A549 (cell line): ENCODE measurements around the gene ADAMTS16.

ENCODE experiments used
- EP300 ChIP-seq, 2 experiments: fragments of >200 bp; sonication (Bioruptor Twin); formaldehyde crosslinking; IDR thresholded peaks; 2 replicates in 1 of 2; 3 replicates in 1 of 2; pipeline ENCODE4 v1.6.1; 2016 to 2017
- MAFK ChIP-seq: fragments of 450-650 bp; IDR thresholded peaks from 2 replicates; pipeline ENCODE4 v1.6.1; 2014; ENCODE audit not compliant: partially characterized antibody
- MAZ ChIP-seq: fragments of 150-350 bp; IDR thresholded peaks from 2 replicates; pipeline ENCODE4 v1.6.1; 2014; ENCODE audit warnings: antibody characterized with exemption, low read depth, low read length, borderline replicate concordance
- MYC ChIP-seq: IDR thresholded peaks from 2 replicates; pipeline ENCODE4 v1.6.1; 2012; ENCODE audit warnings: mild to moderate bottlenecking, inconsistent platforms, low read length, improper control_type of control experiment, borderline replicate concordance
- POLR2A ChIP-seq: IDR thresholded peaks from 2 replicates; pipeline ENCODE4 v1.6.1; 2012; ENCODE audit warnings: mild to moderate bottlenecking, low read length
- POLR2AphosphoS2 ChIP-seq: conservative IDR thresholded peaks from 2 replicates; pipeline ENCODE4 v1.6.1; 2012; ENCODE audit warnings: low read length, improper control_type of control experiment, inconsistent platforms
- SREBF2 ChIP-seq: fragments of 450-650 bp; IDR thresholded peaks from 2 replicates; pipeline ENCODE4 v1.6.1; 2014; ENCODE audit warnings: mild to moderate bottlenecking, moderate library complexity
- ZFP36 ChIP-seq: fragments of 450-650 bp; IDR thresholded peaks from 2 replicates; pipeline ENCODE4 v1.6.1; 2014; ENCODE audit warnings: borderline replicate concordance; ENCODE audit not compliant: partially characterized antibody
- TF ChIP-seq, protein P1 (sequence below): fragments of >200 bp; sonication (Bioruptor Twin); formaldehyde crosslinking; IDR thresholded peaks from 3 replicates; pipeline ENCODE4 v1.5.1; 2016
- TF ChIP-seq, protein P2 (sequence below): IDR thresholded peaks from 2 replicates; pipeline ENCODE4 v1.6.1; 2012; ENCODE audit warnings: low read depth, borderline replicate concordance
- TF ChIP-seq, protein P3 (sequence below): fragments of 200-600 bp; sonication (generic); IDR thresholded peaks from 2 replicates; pipeline ENCODE4 v1.6.1; 2016; ENCODE audit warnings: antibody characterized with exemption, mild to moderate bottlenecking, moderate library complexity

DNA sequence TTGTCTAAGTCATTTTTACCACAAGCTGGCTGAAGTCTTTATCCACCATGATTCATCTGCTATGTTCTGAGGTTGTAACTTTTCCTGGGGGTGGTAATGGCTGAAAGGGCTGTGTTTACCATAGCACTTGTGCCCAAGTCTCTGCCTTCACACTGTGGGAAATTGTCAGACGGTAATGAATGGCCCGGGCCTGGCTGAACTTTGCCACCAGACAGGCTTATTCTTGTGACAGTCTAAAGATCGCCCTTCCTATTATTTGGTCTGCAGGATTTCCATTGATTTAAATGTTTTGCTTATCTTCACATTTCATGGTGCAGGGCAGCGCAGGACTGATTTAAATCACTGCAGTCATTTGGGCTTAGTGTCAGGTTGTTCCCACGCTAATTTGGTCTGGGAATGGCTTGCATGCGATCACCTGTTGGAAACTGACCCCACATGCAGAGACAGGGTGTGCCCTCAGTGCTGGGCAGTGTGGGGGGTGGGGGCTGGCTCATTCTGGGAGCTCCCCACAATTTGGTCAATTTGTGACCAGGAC lies 173.0 kb downstream of the ADAMTS16 start:
- TF ChIP-seq, protein P1, sequence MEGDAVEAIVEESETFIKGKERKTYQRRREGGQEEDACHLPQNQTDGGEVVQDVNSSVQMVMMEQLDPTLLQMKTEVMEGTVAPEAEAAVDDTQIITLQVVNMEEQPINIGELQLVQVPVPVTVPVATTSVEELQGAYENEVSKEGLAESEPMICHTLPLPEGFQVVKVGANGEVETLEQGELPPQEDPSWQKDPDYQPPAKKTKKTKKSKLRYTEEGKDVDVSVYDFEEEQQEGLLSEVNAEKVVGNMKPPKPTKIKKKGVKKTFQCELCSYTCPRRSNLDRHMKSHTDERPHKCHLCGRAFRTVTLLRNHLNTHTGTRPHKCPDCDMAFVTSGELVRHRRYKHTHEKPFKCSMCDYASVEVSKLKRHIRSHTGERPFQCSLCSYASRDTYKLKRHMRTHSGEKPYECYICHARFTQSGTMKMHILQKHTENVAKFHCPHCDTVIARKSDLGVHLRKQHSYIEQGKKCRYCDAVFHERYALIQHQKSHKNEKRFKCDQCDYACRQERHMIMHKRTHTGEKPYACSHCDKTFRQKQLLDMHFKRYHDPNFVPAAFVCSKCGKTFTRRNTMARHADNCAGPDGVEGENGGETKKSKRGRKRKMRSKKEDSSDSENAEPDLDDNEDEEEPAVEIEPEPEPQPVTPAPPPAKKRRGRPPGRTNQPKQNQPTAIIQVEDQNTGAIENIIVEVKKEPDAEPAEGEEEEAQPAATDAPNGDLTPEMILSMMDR: no peak
- TF ChIP-seq POLR2A (no peak), POLR2AphosphoS2 (no peak), SREBF2 (no peak), MYC (no peak), MAFK (no peak), EP300 (IDR thresholded peaks at IDR 0.05) (no peak), ZFP36 (no peak), MAZ (no peak)
- TF ChIP-seq, protein P2, sequence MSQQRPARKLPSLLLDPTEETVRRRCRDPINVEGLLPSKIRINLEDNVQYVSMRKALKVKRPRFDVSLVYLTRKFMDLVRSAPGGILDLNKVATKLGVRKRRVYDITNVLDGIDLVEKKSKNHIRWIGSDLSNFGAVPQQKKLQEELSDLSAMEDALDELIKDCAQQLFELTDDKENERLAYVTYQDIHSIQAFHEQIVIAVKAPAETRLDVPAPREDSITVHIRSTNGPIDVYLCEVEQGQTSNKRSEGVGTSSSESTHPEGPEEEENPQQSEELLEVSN: no peak
- TF ChIP-seq, protein P3, sequence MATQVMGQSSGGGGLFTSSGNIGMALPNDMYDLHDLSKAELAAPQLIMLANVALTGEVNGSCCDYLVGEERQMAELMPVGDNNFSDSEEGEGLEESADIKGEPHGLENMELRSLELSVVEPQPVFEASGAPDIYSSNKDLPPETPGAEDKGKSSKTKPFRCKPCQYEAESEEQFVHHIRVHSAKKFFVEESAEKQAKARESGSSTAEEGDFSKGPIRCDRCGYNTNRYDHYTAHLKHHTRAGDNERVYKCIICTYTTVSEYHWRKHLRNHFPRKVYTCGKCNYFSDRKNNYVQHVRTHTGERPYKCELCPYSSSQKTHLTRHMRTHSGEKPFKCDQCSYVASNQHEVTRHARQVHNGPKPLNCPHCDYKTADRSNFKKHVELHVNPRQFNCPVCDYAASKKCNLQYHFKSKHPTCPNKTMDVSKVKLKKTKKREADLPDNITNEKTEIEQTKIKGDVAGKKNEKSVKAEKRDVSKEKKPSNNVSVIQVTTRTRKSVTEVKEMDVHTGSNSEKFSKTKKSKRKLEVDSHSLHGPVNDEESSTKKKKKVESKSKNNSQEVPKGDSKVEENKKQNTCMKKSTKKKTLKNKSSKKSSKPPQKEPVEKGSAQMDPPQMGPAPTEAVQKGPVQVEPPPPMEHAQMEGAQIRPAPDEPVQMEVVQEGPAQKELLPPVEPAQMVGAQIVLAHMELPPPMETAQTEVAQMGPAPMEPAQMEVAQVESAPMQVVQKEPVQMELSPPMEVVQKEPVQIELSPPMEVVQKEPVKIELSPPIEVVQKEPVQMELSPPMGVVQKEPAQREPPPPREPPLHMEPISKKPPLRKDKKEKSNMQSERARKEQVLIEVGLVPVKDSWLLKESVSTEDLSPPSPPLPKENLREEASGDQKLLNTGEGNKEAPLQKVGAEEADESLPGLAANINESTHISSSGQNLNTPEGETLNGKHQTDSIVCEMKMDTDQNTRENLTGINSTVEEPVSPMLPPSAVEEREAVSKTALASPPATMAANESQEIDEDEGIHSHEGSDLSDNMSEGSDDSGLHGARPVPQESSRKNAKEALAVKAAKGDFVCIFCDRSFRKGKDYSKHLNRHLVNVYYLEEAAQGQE: no peak
